ENCODE measurements around the gene ATP10A.

DNA sequence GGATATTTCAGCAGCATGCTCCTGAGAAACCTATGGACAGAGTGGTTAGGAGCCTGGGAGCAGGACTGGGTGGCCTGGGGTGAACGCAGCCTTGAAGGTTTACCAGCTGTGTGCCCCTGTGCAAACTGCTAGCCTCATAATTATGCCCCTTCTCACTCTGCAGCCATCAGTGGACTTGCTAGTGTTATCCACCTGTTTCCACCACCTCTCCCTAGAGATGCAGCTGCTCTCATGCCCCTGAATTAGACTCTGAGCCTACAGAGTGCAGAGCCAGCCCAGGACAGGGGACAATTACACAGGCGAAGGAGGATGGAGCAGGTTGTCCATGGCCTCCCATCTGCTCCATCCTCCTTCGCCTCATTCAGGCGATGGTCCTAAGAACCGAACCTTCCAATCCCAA is 175.9 kb downstream of the ATP10A start:
- TF ChIP-seq, protein P1, sequence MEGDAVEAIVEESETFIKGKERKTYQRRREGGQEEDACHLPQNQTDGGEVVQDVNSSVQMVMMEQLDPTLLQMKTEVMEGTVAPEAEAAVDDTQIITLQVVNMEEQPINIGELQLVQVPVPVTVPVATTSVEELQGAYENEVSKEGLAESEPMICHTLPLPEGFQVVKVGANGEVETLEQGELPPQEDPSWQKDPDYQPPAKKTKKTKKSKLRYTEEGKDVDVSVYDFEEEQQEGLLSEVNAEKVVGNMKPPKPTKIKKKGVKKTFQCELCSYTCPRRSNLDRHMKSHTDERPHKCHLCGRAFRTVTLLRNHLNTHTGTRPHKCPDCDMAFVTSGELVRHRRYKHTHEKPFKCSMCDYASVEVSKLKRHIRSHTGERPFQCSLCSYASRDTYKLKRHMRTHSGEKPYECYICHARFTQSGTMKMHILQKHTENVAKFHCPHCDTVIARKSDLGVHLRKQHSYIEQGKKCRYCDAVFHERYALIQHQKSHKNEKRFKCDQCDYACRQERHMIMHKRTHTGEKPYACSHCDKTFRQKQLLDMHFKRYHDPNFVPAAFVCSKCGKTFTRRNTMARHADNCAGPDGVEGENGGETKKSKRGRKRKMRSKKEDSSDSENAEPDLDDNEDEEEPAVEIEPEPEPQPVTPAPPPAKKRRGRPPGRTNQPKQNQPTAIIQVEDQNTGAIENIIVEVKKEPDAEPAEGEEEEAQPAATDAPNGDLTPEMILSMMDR (conservative IDR thresholded peaks at IDR 0.05) = no peak
- no peak for TF ChIP-seq ZFX (IDR thresholded peaks at IDR 0.05)
